ENCODE measurements around the gene PHF23. TPM values are rescaled to one million over a fixed set of nuclear protein-coding genes. Genes with fewer than 3 reads are reported as not detected.

Gene PHF23
- total and polyA plus RNA-seq, 9 of the 15 experiments (the other 6 are each of a cell fraction or from before 2014, with no cell fraction given), result 7.4 to 87.5 (median 33.7) TPM

DNA sequence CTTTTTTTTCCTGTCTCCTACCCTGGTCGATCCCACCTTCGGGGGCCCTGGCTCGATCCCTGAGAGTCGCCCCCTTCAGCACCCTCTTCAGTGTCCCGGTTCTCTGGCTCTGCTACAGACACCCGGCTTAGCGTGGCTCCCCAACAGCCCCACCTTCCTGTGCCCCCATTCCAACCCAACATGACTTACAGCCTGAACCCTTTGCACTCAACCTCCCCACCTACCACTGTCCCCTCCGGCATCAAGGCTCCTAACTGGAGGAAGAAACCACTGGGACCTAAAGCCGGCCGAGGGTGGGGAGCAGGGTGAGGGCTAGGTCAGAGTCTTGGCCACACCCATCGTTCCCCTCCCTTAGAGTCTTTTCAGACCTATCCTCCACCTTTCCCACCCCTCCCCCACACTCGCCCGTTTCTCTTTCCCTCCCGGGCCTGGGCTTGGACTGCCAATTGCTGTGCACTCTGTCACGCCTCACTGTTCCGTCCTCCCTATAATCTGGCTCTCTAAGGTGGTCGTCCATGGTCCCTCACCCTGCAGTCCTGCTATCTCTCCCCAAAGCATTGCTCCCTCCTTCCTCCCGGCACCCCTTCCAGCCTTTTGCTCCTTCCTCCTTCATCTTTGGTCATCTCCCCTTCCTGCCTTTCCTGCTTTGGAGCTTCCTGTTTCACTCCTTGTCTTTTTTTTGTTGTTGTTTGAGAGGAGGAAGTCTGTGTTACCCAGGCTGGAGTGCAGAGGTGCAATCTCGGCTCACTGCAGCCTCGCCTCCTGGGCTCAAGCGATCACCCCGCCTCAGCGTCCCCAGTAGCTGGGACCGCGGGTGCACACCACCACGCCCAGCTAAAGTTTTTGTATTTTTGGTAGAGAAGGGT is 23.9 kb upstream of the PHF23 start (continued):
- TF ChIP-seq ZNF609 (CRISPR knock-in tag; IDR thresholded peaks at IDR 0.05; ENCODE audit: borderline replicate concordance) (no peak), ESRRA (IDR thresholded peaks at IDR 0.05; ENCODE audit: borderline replicate concordance, low read depth) (peak; percentile 40; the same call in 1 of the 2 replicates), ZEB2 (IDR thresholded peaks at IDR 0.05) (peak; percentile 59), E2F8 (IDR thresholded peaks at IDR 0.05; ENCODE audit: low read depth, partially characterized antibody) (peak; percentile 55), ZNF24 (IDR thresholded peaks at IDR 0.05) (no peak), ERF (CRISPR knock-in tag; IDR thresholded peaks at IDR 0.05) (no peak), GTF2E2 (tag; IDR thresholded peaks at IDR 0.05) (0 out of 2 replicates have a peak, but pooled peaks have one; percentile 20), RBFOX2 (IDR thresholded peaks at IDR 0.05; ENCODE audit: low read depth, low read length) (peak; percentile 58; the same call in 1 of the 2 replicates), TBP (optimal IDR thresholded peaks at IDR 0.05; ENCODE audit: low read depth, low read length) (peak; percentile 56), EP400 (IDR thresholded peaks at IDR 0.05) (0 out of 2 replicates have a peak, but pooled peaks have one; percentile 25), MTA3 (IDR thresholded peaks at IDR 0.05; ENCODE audit: borderline replicate concordance) (peak; percentile 28; the same call in 1 of the 2 replicates), PRDM10 (IDR thresholded peaks at IDR 0.05; ENCODE audit: partially characterized antibody) (peak; percentile 78), GATAD2B (IDR thresholded peaks at IDR 0.05; ENCODE audit: borderline replicate concordance) (no peak)
- TF ChIP-seq, protein P1, sequence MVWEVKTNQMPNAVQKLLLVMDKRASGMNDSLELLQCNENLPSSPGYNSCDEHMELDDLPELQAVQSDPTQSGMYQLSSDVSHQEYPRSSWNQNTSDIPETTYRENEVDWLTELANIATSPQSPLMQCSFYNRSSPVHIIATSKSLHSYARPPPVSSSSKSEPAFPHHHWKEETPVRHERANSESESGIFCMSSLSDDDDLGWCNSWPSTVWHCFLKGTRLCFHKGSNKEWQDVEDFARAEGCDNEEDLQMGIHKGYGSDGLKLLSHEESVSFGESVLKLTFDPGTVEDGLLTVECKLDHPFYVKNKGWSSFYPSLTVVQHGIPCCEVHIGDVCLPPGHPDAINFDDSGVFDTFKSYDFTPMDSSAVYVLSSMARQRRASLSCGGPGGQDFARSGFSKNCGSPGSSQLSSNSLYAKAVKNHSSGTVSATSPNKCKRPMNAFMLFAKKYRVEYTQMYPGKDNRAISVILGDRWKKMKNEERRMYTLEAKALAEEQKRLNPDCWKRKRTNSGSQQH (CRISPR knock-in tag; IDR thresholded peaks at IDR 0.05), result 0 out of 2 replicates have a peak, but pooled peaks have one; percentile 34

Measured in K562 (cell line).